Fibroblast of skin of left biceps (primary cell): Measurements from ENCODE around the gene BTBD9.
A peak's percentile ranks its signal among the peaks of the same experiment; 100 is the strongest.

Source experiments
- DNase-seq, 2 experiments: peaks; one replicate each; pipeline ENCODE4 v3.0.0-alpha.2; 2013; ENCODE audit warnings: low read depth in 2 of 2

The BTBD9 gene

GRCh38 chr6:38599261-38599660 lies 40.5 kb downstream of the BTBD9 start:
- DNase-seq: no peak

GRCh38 chr6:38593998-38594665 lies 45.6 kb downstream of the BTBD9 start:
- no peak for DNase-seq

GRCh38 chr6:38593409-38593808 lies 46.3 kb downstream of the BTBD9 start:
- DNase-seq: no peak

- DNase-seq: no peak
Observed at GRCh38 chr6:38591439-38591838, 48.3 kb downstream of the BTBD9 start.

- no peak for DNase-seq
Observed at GRCh38 chr6:38589367-38589720, 50.4 kb downstream of the BTBD9 start.

GRCh38 chr6:38588631-38589366 lies 50.9 kb downstream of the BTBD9 start:
- peak in 1 of 2 experiments; percentile 15 for DNase-seq

GRCh38 chr6:38587766-38588362 lies 51.9 kb downstream of the BTBD9 start:
- no peak for DNase-seq

- DNase-seq: no peak
Observed at GRCh38 chr6:38586992-38587391, 52.7 kb downstream of the BTBD9 start.

GRCh38 chr6:38584731-38585130 lies 55.0 kb downstream of the BTBD9 start:
- no peak for DNase-seq

GRCh38 chr6:38583523-38583922 lies 56.2 kb downstream of the BTBD9 start:
- no peak for DNase-seq

- no peak for DNase-seq
Observed at GRCh38 chr6:38580030-38580429, 59.7 kb downstream of the BTBD9 start.

- no peak for DNase-seq
Observed at GRCh38 chr6:38579010-38579628, 60.6 kb downstream of the BTBD9 start.

GRCh38 chr6:38578075-38578474 lies 61.7 kb downstream of the BTBD9 start:
- DNase-seq: no peak

- DNase-seq: no peak
Observed at GRCh38 chr6:38577492-38577891, 62.2 kb downstream of the BTBD9 start.

- DNase-seq: no peak
Observed at GRCh38 chr6:38573801-38574395, 65.8 kb downstream of the BTBD9 start.

- DNase-seq: no peak
Observed at GRCh38 chr6:38572186-38572813, 67.4 kb downstream of the BTBD9 start.

GRCh38 chr6:38571721-38572120 lies 68.0 kb downstream of the BTBD9 start:
- DNase-seq: no peak

GRCh38 chr6:38570750-38571149 lies 69.0 kb downstream of the BTBD9 start:
- DNase-seq: no peak

GRCh38 chr6:38567436-38567835 lies 72.3 kb downstream of the BTBD9 start:
- peak; percentile 84 to 87 for DNase-seq

- DNase-seq: no peak
Observed at GRCh38 chr6:38566295-38567030, 73.3 kb downstream of the BTBD9 start.

GRCh38 chr6:38564301-38564700 lies 75.4 kb downstream of the BTBD9 start:
- DNase-seq: no peak
